SK-N-SH treated with all-trans-retinoic acid at 6 μM for 48 hours (cell line): ENCODE results near the gene KCNK17.

ENCODE experiments used
- ATAC-seq: fragments of 200-7000 bp; cut with Tn5 transposase; 3 replicates; pipeline ENCODE4 v1.9.1; 2020; ENCODE audit warnings: mild to moderate bottlenecking, moderate library complexity
- ARNTL ChIP-seq: fragments of 450-650 bp; formaldehyde crosslinking; IDR thresholded peaks from 2 replicates; pipeline ENCODE4 v1.5.0; 2020; ENCODE audit warnings: low read depth, mild to moderate bottlenecking, moderate library complexity, borderline replicate concordance
- CSDC2 ChIP-seq: fragments of 250-450 bp; sonication (Bioruptor Pico); IDR thresholded peaks from 2 replicates; pipeline ENCODE4 v1.5.0; 2020; ENCODE audit warnings: mild to moderate bottlenecking, moderate library complexity
- ESRRG ChIP-seq: fragments of 250-450 bp; sonication (Bioruptor Pico); IDR thresholded peaks from 2 replicates; pipeline ENCODE4 v1.6.1; 2021; ENCODE audit warnings: mild to moderate bottlenecking
- GLIS3 ChIP-seq: fragments of 250-450 bp; sonication (Bioruptor Pico); IDR thresholded peaks from 2 replicates; pipeline ENCODE4 v1.5.0; 2020; ENCODE audit warnings: mild to moderate bottlenecking, moderate library complexity
- PPARA ChIP-seq: fragments of 250-450 bp; sonication (Bioruptor Pico); IDR thresholded peaks from 2 replicates; pipeline ENCODE4 v1.5.0; 2020; ENCODE audit warnings: mild to moderate bottlenecking, borderline replicate concordance
- RARB ChIP-seq: fragments of 250-450 bp; sonication (Bioruptor Pico); IDR thresholded peaks from 2 replicates; pipeline ENCODE4 v1.8.0; 2021; ENCODE audit warnings: mild to moderate bottlenecking, moderate library complexity
- SNAI2 ChIP-seq: fragments of 250-450 bp; sonication (Bioruptor Pico); IDR thresholded peaks from 2 replicates; pipeline ENCODE4 v1.5.0; 2020; ENCODE audit warnings: mild to moderate bottlenecking, moderate library complexity
- TOX ChIP-seq: fragments of 250-450 bp; sonication (Bioruptor Pico); IDR thresholded peaks from 2 replicates; pipeline ENCODE4 v1.8.0; 2021; ENCODE audit warnings: mild to moderate bottlenecking, moderate library complexity, borderline replicate concordance
- ZC3H10 ChIP-seq: fragments of 250-450 bp; sonication (Bioruptor Pico); IDR thresholded peaks from 2 replicates; pipeline ENCODE4 v1.5.1; 2021; ENCODE audit warnings: mild to moderate bottlenecking, moderate library complexity
- ZFP3 ChIP-seq: fragments of 250-450 bp; sonication (Bioruptor Pico); IDR thresholded peaks from 2 replicates; pipeline ENCODE4 v1.5.0; 2020; ENCODE audit warnings: mild to moderate bottlenecking, moderate library complexity
- ZFP30 ChIP-seq: fragments of 450-650 bp; formaldehyde crosslinking; IDR thresholded peaks from 2 replicates; pipeline ENCODE4 v1.5.0; 2022; ENCODE audit warnings: mild to moderate bottlenecking, moderate library complexity
- ZNF565 ChIP-seq: fragments of 450-650 bp; formaldehyde crosslinking; conservative IDR thresholded peaks from 2 replicates; pipeline ENCODE4 v1.5.0; 2020; ENCODE audit warnings: low read depth, mild to moderate bottlenecking, moderate library complexity
- ZNF70 ChIP-seq: fragments of 450-650 bp; formaldehyde crosslinking; IDR thresholded peaks from 2 replicates; pipeline ENCODE4 v1.5.0; 2020; ENCODE audit warnings: mild to moderate bottlenecking, moderate library complexity
- ZNF8 ChIP-seq: fragments of 450-650 bp; formaldehyde crosslinking; IDR thresholded peaks from 2 replicates; pipeline ENCODE4 v1.5.0; 2020; ENCODE audit warnings: mild to moderate bottlenecking, moderate library complexity
- TF ChIP-seq, protein P1 (sequence below): fragments of 250-450 bp; sonication (Bioruptor Pico); IDR thresholded peaks from 2 replicates; pipeline ENCODE4 v1.8.0; 2021; ENCODE audit warnings: low read depth, mild to moderate bottlenecking, moderate library complexity, borderline replicate concordance
- TF ChIP-seq, protein P2 (sequence below): fragments of 250-450 bp; sonication (Bioruptor Pico); IDR thresholded peaks from 2 replicates; pipeline ENCODE4 v1.5.0; 2020; ENCODE audit warnings: mild to moderate bottlenecking, moderate library complexity
- TF ChIP-seq, protein P3 (sequence below): fragments of 250-450 bp; sonication (Bioruptor Pico); IDR thresholded peaks from 2 replicates; pipeline ENCODE4 v1.8.0; 2020; ENCODE audit warnings: mild to moderate bottlenecking, moderate library complexity, borderline replicate concordance
- TF ChIP-seq, protein P4 (sequence below): fragments of 250-450 bp; sonication (Bioruptor Pico); IDR thresholded peaks from 2 replicates; pipeline ENCODE4 v1.5.1; 2021; ENCODE audit warnings: mild to moderate bottlenecking, moderate library complexity
- TF ChIP-seq, protein P5 (sequence below): fragments of 250-450 bp; sonication (Bioruptor Pico); IDR thresholded peaks from 2 replicates; pipeline ENCODE4 v1.5.1; 2020; ENCODE audit warnings: low read depth, mild to moderate bottlenecking, moderate library complexity

The KCNK17 gene

DNA sequence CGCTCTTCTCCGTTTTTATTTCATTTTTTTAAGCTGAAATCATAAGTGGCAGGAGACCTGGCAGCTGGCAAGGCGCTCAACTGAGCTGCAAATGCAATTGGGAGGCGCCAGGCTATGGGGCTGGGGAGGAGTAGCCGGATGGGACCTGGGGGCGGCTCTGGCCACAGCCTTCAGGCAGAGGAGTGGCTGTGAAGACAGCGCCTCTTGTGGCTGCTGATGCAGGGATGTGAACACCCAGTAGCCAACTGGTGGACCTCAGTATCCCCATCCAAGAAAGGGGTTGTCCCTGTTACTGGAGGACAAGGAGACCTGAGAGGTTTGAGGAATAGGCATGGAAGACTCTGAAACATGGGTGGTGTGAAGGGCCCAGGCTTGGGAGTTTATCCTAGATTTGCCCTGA is 12.6 kb downstream of the KCNK17 start:
- ATAC-seq: no peak
- no peak for TF ChIP-seq ZNF8 (CRISPR knock-in tag)
- no peak for TF ChIP-seq ARNTL (CRISPR knock-in tag)
- no peak for TF ChIP-seq RARB (CRISPR knock-in tag)
- TF ChIP-seq, protein P1, sequence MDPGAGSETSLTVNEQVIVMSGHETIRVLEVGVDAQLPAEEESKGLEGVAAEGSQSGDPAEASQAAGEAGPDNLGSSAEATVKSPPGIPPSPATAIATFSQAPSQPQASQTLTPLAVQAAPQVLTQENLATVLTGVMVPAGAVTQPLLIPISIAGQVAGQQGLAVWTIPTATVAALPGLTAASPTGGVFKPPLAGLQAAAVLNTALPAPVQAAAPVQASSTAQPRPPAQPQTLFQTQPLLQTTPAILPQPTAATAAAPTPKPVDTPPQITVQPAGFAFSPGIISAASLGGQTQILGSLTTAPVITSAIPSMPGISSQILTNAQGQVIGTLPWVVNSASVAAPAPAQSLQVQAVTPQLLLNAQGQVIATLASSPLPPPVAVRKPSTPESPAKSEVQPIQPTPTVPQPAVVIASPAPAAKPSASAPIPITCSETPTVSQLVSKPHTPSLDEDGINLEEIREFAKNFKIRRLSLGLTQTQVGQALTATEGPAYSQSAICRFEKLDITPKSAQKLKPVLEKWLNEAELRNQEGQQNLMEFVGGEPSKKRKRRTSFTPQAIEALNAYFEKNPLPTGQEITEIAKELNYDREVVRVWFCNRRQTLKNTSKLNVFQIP (CRISPR knock-in tag): no peak

DNA sequence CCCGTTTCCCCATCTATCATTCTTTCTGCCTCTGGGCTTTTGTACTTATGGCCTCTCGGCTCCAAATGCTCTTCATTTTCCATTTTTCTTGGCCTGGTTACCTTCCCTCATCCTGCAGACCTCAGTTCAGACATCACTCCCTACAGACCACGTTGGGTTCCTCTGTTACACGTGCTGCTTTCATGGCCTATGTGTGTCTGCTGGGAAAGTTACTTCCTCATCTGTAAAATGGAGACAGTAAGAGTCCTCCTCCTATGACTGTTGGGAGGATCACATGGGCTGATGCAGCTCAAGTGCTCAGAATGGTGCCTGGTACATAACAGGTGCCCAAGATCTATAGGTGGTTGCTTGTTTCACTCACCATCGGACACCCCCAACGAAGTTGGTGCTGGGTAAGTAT is 13.5 kb downstream of the KCNK17 start:
- no peak for ATAC-seq
- TF ChIP-seq, protein P2, sequence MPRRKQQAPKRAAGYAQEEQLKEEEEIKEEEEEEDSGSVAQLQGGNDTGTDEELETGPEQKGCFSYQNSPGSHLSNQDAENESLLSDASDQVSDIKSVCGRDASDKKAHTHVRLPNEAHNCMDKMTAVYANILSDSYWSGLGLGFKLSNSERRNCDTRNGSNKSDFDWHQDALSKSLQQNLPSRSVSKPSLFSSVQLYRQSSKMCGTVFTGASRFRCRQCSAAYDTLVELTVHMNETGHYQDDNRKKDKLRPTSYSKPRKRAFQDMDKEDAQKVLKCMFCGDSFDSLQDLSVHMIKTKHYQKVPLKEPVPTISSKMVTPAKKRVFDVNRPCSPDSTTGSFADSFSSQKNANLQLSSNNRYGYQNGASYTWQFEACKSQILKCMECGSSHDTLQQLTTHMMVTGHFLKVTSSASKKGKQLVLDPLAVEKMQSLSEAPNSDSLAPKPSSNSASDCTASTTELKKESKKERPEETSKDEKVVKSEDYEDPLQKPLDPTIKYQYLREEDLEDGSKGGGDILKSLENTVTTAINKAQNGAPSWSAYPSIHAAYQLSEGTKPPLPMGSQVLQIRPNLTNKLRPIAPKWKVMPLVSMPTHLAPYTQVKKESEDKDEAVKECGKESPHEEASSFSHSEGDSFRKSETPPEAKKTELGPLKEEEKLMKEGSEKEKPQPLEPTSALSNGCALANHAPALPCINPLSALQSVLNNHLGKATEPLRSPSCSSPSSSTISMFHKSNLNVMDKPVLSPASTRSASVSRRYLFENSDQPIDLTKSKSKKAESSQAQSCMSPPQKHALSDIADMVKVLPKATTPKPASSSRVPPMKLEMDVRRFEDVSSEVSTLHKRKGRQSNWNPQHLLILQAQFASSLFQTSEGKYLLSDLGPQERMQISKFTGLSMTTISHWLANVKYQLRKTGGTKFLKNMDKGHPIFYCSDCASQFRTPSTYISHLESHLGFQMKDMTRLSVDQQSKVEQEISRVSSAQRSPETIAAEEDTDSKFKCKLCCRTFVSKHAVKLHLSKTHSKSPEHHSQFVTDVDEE (CRISPR knock-in tag): no peak

DNA sequence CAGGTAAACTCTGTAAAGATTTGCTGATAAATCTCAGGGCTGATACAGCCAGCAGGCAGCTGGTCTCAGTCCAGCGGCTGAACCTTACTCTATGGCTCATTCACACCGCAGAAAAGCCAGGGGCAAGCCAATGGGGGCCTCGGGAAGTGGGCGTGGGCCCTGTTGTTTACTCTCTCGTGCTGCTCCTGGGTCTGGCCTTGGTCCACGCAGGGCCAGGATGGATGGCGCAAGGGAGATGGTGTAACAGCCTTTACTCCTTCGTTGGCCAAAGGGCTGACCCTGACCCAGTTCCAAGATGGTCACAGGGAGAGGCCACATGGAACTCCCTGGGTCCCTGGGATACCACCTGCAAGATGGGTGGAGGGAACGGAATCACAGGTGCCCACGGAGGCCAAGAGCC is 16.2 kb downstream of the KCNK17 start:
- TF ChIP-seq ZNF70 (CRISPR knock-in tag) (no peak), ZFP30 (CRISPR knock-in tag) (no peak), SNAI2 (CRISPR knock-in tag) (no peak), PPARA (CRISPR knock-in tag) (no peak), ZFP3 (CRISPR knock-in tag) (no peak), ARNTL (CRISPR knock-in tag) (no peak), RARB (CRISPR knock-in tag) (no peak), ZNF565 (no peak), TOX (CRISPR knock-in tag) (no peak), GLIS3 (CRISPR knock-in tag) (no peak), ZC3H10 (CRISPR knock-in tag) (no peak), ZNF8 (CRISPR knock-in tag) (no peak), ESRRG (CRISPR knock-in tag) (no peak), CSDC2 (CRISPR knock-in tag) (no peak)
- TF ChIP-seq, protein P2 (CRISPR knock-in tag): no peak
- TF ChIP-seq, protein P1 (CRISPR knock-in tag): no peak
- TF ChIP-seq, protein P3, sequence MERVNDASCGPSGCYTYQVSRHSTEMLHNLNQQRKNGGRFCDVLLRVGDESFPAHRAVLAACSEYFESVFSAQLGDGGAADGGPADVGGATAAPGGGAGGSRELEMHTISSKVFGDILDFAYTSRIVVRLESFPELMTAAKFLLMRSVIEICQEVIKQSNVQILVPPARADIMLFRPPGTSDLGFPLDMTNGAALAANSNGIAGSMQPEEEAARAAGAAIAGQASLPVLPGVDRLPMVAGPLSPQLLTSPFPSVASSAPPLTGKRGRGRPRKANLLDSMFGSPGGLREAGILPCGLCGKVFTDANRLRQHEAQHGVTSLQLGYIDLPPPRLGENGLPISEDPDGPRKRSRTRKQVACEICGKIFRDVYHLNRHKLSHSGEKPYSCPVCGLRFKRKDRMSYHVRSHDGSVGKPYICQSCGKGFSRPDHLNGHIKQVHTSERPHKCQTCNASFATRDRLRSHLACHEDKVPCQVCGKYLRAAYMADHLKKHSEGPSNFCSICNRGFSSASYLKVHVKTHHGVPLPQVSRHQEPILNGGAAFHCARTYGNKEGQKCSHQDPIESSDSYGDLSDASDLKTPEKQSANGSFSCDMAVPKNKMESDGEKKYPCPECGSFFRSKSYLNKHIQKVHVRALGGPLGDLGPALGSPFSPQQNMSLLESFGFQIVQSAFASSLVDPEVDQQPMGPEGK (CRISPR knock-in tag): no peak
- TF ChIP-seq, protein P4, sequence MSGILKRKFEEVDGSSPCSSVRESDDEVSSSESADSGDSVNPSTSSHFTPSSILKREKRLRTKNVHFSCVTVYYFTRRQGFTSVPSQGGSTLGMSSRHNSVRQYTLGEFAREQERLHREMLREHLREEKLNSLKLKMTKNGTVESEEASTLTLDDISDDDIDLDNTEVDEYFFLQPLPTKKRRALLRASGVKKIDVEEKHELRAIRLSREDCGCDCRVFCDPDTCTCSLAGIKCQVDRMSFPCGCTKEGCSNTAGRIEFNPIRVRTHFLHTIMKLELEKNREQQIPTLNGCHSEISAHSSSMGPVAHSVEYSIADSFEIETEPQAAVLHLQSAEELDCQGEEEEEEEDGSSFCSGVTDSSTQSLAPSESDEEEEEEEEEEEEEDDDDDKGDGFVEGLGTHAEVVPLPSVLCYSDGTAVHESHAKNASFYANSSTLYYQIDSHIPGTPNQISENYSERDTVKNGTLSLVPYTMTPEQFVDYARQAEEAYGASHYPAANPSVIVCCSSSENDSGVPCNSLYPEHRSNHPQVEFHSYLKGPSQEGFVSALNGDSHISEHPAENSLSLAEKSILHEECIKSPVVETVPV: no peak
- TF ChIP-seq, protein P5, sequence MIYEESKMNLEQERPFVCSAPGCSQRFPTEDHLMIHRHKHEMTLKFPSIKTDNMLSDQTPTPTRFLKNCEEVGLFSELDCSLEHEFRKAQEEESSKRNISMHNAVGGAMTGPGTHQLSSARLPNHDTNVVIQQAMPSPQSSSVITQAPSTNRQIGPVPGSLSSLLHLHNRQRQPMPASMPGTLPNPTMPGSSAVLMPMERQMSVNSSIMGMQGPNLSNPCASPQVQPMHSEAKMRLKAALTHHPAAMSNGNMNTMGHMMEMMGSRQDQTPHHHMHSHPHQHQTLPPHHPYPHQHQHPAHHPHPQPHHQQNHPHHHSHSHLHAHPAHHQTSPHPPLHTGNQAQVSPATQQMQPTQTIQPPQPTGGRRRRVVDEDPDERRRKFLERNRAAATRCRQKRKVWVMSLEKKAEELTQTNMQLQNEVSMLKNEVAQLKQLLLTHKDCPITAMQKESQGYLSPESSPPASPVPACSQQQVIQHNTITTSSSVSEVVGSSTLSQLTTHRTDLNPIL (CRISPR knock-in tag): no peak
- ATAC-seq: no peak
